Islet of Langerhans (tissue), 1 donor: ENCODE data around the gene MDFI.

Experiments
- FAIRE-seq: peaks from one replicate; lab custom pipeline; 2011; peaks lifted over from hg19 to GRCh38; lab: Jason Lieb, UNC

MDFI gene

GRCh38 chr6:41689171-41690008 is 51.1 kb downstream of the MDFI start:
- FAIRE-seq: no peak

DNA sequence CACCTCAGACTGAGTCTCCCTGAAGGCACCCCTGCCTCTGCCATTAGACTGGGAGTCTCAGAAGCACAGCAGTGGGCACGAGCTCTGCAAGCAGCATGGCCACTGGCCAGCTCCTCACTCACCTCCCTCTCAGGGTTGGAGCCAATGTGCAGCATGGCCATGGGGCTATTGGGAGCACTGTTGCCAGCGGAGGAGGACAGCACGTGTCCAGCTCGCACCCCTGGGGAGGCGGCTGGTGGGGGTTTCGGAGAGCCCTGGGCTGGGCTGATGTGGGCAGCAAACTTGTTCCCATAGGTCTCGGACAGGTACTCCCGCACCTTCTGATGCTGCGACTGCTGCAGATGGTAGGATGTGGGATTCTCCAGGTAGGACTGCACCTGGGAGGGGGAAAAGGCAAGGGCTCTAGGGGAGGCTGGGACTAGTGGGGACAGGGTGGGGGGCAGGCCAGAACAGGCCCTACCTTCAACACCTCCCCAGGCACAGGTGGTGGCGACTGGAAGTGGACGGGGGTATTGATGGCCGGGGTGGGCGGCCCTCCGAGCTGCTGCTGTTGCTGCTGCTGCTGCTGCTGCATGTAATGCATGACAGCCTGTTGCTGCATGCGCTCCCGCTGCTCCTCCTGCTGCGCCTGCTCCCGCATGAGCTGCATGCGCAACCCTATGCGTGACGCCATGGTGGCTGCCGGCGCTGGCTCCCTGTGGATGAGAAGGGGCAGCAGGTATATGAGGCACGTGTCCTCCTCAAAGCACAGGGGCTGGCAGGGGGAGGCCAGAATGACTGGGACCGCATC is 52.5 kb downstream of the MDFI start:
- FAIRE-seq: no peak

DNA sequence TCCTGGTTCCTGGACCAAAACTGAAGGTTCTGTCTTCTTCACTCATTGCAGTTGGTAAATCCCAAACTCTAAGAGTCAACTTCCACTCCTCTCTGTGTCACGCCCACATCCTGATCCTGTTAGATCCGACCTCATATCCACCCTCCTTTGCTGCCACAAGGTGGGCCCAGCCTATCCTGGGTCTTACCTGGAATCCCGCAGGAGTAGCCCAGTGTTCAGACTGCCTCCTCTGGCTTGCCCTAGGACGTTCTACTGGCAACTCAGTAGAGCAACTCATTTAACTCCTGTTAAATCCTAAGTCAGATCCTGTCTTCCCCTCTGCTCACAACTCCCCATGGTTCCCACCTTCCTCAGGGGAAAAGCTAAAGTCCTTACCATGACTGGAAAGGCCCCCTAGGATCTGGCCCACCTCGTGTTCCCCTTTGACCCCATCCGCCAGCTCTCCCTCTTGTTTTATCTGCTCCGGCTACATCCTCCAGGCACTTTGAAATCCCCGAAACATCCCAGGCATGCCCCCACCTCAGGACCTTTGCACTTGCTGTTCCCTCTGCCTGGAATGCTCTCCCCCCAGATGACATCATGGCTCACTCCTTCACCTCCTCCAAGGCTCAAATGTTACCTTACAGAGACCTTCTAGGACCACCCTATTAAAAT is 53.3 kb downstream of the MDFI start:
- FAIRE-seq: no peak

- FAIRE-seq: no peak
Observed at GRCh38 chr6:41692080-41692675, 53.9 kb downstream of the MDFI start.

- no peak for FAIRE-seq
Observed at GRCh38 chr6:41692730-41693129, 54.5 kb downstream of the MDFI start.

DNA sequence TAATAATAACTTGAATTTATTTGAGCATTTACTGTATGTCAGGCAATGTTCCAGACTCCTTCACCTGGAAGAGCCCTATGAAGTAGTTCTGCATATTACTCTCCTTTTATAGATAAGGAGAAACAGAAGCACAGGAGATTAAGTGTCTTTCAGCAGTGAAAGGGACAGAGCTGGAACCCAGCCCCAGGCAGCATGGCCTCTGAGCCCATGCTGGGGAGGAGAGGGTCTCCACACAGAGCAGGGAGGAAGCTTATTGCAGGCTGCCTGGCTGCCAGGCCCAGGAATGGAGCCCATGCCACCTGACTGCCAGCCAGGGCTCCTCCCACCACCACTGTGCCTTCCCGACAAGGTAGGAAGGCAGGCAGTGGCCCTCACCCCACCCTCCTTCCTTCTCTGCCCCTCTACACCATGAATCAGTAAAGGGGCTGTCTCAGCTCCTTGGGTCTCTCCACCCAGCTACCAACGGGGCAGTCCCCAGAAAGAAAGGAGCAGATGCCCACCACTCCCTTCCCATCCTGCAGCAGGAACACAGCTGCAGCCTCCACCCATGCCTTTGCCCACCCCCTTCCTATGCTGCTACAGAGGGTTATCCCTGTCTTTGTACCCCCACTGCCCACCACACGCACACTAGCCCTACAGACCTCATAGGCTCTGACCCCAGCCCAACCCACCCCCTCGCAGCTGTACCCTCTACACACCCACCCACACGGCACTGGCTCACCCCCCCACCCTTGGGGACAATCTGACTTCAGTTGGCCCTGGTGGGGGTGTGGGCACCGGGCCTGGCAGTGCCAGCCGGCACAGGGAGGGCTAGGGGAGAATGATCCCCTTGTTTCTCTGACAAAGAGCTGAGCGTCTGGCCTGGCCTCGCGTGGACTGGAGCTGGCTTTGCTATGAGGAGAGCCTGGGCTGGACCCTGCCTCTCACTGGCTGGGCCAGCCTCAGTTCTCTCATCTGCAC is 55.3 kb downstream of the MDFI start:
- no peak for FAIRE-seq

GRCh38 chr6:41694815-41695526 is 56.7 kb downstream of the MDFI start:
- no peak for FAIRE-seq

- FAIRE-seq: no peak
Observed at GRCh38 chr6:41695825-41696224, 57.6 kb downstream of the MDFI start.

GRCh38 chr6:41696788-41697187 is 58.5 kb downstream of the MDFI start:
- FAIRE-seq: no peak

DNA sequence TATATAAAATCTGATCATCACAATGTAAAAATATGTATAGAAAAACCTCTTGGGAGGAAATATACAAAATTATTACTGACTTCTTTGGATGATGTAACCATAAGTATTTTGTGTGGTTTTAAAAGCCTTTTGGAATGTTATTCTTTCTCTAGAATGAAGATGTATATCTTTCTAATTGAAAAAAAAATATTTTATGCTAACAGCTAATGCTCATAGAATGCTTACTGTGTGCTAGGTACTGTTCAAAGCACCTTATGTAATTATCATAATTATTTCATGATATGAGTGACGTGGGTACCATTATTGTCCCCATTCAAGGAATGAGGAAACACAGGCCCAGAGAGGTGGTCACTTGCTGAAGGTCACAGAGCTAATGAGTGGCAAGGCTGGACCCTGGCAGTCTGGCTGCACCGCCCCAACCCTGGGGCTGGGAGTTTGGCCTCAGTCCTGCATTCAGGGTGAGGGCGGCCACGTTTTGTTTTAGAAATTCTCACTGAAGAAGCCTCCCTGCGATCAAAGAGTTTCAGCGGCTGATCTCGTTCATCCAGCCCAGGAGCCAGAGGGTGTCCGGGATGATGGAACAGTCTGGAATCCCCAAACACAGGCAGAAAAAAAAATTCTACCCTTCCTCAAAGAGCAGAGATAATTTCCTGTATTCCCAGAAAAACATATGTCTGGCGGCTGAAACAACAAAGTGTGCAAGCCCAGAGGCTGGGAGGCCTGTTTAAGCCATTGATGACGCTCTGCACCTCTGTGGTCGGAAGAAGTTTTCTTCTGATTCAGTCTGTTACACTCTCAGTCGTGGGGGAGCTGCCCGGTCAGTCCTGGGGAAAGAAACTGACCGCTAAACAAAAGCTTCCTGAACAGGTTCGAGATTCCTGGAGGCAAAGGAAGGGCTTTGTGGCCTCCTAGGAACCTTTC is 59.9 kb downstream of the MDFI start:
- FAIRE-seq: no peak

DNA sequence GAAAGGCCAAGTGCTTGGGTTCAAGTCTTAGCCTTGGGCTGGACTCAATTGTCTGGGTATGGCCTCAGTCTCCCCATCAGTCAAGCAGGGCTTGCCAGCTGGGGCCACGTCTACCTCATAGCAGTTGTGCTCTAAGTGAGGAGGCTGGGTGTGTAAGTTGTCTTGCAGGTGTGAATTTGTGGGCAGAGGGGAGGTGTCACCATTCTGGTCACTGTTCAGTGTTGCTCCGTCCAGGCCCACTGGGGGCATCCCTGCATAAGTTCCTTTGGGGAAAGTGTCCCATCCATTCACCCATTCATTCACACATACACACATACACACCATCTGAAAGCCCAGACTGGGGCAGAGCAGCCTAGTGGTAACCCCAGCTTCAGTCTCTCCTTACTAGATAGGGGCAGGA is 60.8 kb downstream of the MDFI start:
- no peak for FAIRE-seq

DNA sequence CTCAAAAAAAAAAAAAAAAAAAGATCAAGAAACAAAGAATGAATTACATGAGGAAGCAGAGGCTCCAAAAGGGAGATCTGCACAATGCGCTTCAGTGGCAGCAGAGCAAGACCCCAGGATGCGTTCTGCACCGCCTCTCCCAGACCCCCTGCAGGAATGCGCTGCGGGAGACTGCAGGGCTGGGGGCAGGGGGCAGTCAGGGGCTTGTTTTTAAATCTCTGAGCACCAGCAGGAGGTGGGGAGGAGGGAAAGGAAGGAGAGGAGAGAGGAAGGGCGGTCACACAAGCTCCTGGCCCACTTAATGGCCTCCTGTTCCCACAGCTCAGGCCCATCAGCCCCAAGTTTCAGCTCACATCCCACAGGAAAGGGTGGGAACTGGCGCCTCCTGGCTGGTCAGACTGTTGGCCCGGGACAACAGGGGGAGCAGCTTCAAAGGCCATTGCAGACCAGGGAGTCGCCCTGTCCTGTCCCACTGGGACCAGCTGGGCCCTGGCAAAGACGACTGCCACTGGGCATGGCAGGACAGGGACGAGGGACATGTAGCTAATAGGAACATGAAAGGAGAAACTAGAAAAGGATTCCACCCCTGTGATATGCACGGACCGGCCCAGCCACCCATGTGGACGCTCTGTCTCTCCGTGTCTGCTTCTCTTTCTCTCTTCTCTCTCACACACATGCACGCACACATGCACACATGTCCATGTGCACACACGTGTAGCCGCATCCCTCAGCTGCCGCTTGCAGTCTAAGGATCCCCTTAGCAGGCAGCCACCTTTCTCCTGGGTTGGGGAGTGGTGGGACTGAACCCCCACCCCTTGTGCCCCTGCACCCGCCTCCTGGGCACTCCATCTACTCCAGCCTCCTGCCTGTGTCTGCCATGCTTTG is 62.4 kb downstream of the MDFI start:
- FAIRE-seq: no peak

DNA sequence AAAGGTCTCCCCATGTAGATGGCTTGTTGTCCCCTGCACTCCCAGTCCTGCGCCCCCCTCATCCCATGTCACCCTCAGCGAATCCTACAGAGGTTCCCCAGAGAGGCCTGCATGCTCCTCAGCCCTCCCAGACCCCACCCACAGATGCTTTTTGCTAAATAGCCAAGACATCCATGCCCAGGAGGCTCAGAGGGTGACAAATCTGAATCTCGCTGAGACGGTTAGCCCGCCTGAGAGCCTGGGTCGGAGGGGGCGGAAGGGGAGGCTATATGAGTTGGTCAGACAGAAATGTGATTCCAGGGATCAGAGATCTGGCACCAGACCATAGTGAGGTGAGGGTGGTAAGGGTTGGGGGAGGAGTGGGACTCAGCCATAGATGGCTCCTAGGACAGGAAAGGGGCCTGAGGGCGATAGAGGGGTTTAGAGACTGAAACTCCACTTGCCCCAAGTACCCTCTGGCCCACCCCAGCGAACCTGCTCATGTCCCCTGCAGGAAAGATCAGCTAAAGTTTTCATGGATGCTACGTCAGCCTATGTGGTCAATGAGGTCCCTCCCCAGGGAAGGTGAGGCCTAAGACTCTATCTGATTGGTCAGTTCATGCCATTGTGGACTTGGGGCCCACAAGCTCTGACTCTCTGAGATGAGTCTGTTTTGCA is 63.9 kb downstream of the MDFI start:
- no peak for FAIRE-seq

DNA sequence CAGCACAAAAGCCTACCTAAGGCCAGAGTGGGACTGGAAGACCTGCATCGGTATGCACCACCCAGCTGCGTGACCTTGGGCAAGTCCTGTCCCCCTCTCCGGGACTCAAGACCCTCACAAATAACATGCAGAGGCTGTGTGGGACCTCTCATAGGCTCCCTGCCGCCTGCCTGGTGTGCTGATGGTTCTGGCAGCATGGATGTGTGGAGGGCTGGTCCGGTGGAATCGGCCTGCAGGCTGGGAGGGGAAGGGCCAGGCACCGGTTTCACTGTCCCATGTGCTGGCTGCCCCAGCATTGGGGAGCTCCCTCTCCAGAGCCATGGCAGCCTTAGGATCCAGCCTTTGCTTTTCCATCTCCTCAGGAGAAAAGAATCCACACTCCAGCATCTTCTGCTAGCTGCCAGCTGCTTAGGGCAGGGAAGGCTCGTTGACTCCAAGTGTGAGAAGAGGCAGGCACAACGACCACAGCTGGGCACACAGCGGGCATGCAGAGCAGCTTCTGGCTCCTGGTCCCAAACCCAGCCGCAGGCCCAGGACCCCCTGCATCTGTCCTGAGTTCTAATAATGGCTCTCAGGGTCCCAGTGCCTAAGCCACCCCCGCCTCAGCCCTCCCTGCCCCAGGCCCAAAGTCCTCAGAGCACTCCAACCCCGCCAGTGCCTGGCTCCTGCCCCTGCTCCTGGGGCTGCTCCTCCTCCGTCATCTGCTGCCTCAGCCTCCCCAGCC is 64.7 kb downstream of the MDFI start:
- no peak for FAIRE-seq
